NCI-H2227 (cell line): ENCODE data around the gene TAPBP.

Source experiments
- DNase-seq: peaks from one replicate; lab custom pipeline; 2025; ENCODE audit not compliant: unreplicated experiment; lab: John Stamatoyannopoulos, UW

The TAPBP gene

GRCh38 chr6:33249732-33250630, 63.9 kb downstream of the TAPBP start:
- DNase-seq: peak; percentile 71
